Measurements from ENCODE around the gene RFTN1.

The RFTN1 gene

GRCh38 chr3:16486951-16487480 is 26.5 kb downstream of the RFTN1 start:
- Histone ChIP-seq H3K4me1 (no peaks in the 10 kb centered on the region), H3K9me3 (no peaks in the 10 kb centered on the region), H3K36me3 (no peaks in the 10 kb centered on the region), H3K4me3 (ENCODE audit: low read depth, low read length) (no peak overlapping the region), H3K27me3 (no peaks in the 10 kb centered on the region)
- DNase-seq, result no peak
- TF ChIP-seq CTCF (IDR thresholded peaks at IDR 0.05; ENCODE audit: low read depth, low read length), result no peak

GRCh38 chr3:16486201-16486600 is 27.3 kb downstream of the RFTN1 start:
- DNase-seq, result no peak
- no peak overlapping the region for H3K4me3 ChIP-seq (ENCODE audit: low read depth, low read length)
- H3K27me3 ChIP-seq, result no peaks in the 10 kb centered on the region
- H3K4me1 ChIP-seq, result no peaks in the 10 kb centered on the region
- TF ChIP-seq CTCF (IDR thresholded peaks at IDR 0.05; ENCODE audit: low read depth, low read length), result no peak
- no peaks in the 10 kb centered on the region for H3K36me3 ChIP-seq
- no peaks in the 10 kb centered on the region for H3K9me3 ChIP-seq

- Histone ChIP-seq H3K4me1 (no peaks in the 10 kb centered on the region), H3K36me3 (no peaks in the 10 kb centered on the region), H3K27me3 (no peaks in the 10 kb centered on the region)
These were observed 28.0 kb downstream of the RFTN1 start for GRCh38 chr3:16485395-16485992.

GRCh38 chr3:16484984-16485383 is 28.5 kb downstream of the RFTN1 start:
- no peak for DNase-seq
- Histone ChIP-seq H3K27me3 (no peaks in the 10 kb centered on the region), H3K4me1 (no peaks in the 10 kb centered on the region), H3K9me3 (no peaks in the 10 kb centered on the region), H3K4me3 (ENCODE audit: low read depth, low read length) (no peak overlapping the region), H3K36me3 (no peaks in the 10 kb centered on the region)
- TF ChIP-seq CTCF (IDR thresholded peaks at IDR 0.05; ENCODE audit: low read depth, low read length), result no peak

More at GRCh38 chr3:16485395-16485992, 28.0 kb downstream of the RFTN1 start:
- no peaks in the 10 kb centered on the region for H3K9me3 ChIP-seq
- no peak for DNase-seq
- H3K4me3 ChIP-seq (ENCODE audit: low read depth, low read length), result no peak overlapping the region
- no peak for TF ChIP-seq CTCF (IDR thresholded peaks at IDR 0.05; ENCODE audit: low read depth, low read length)

- Histone ChIP-seq H3K9me3 (no peaks in the 10 kb centered on the region), H3K27me3 (no peaks in the 10 kb centered on the region), H3K4me3 (ENCODE audit: low read depth, low read length) (no peak overlapping the region), H3K4me1 (peaks cover 4% of the 10 kb centered on the region; the same call in 1 of the 2 replicates), H3K36me3 (no peaks in the 10 kb centered on the region)
- no peak for DNase-seq
- TF ChIP-seq CTCF (IDR thresholded peaks at IDR 0.05; ENCODE audit: low read depth, low read length), result no peak
These were observed 29.3 kb downstream of the RFTN1 start for GRCh38 chr3:16484216-16484615.

GRCh38 chr3:16482770-16483531 is 30.5 kb downstream of the RFTN1 start:
- DNase-seq, result no peak
- no peaks in the 10 kb centered on the region for H3K27me3 ChIP-seq
- no peak for TF ChIP-seq CTCF (IDR thresholded peaks at IDR 0.05; ENCODE audit: low read depth, low read length)
- no peaks in the 10 kb centered on the region for H3K36me3 ChIP-seq
- H3K9me3 ChIP-seq, result no peaks in the 10 kb centered on the region
- H3K4me1 ChIP-seq, result peaks cover 5% of the 10 kb centered on the region; the same call in 1 of the 2 replicates
- no peak overlapping the region for H3K4me3 ChIP-seq (ENCODE audit: low read depth, low read length)
